Pericardium fibroblast (primary cell): Measurements from ENCODE around the gene KRTAP10-12. TPM values are rescaled to one million over a fixed set of nuclear protein-coding genes. Genes with fewer than 3 reads are reported as not detected.

Experiments
- total RNA-seq: library from RNA; depleted of rRNA; stranded (reverse); fragments of >200 nt; gene quantifications from 2 replicates; pipeline ENCODE4 v1.2.3, GENCODE V29; 2015

The KRTAP10-12 gene
- total RNA-seq: not detected in 2 replicates

GRCh38 chr21:44697172-44697810, at the start of gene KRTAP10-12:
KRTAP10-12 (plus strand) TSS chr21:44697172; CDS start chr21:44697202, 30 bp downstream.

DNA sequence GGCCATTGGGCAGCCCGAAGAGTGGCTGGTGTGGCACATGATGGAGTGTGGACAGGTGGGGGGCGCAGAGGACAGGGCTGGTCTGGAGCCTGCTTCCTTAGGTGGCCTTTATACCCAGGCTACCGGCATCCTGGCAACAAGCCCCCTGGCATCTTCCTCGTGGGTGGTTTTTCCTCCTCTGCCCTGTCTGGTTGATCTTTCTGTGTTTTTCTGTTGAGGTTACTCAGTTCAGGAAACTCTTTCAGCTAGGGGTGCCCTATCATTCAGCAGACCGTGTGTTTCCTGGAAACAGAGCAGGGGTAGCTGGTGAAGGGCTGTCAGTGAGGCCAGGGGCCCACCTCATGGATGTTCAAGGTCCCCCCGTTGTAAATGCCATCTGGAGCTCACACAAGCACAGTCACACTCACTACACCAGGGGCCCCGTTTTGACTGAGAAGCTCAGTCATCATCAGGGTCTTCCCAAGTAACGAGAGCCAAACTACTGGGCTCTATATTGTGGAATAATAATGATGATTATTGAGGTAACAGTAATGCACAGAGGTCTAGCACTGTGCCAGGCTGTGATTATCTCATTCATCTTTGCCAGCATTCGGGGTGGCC, 42.3 kb upstream of the KRTAP10-12 start, which contains the start of gene KRTAP12-4:
Gene KRTAP12-4 (minus strand): TSS at position 84 of the 600 bp plus-strand sequence. CDS start 45 bp downstream, at position 39.

DNA sequence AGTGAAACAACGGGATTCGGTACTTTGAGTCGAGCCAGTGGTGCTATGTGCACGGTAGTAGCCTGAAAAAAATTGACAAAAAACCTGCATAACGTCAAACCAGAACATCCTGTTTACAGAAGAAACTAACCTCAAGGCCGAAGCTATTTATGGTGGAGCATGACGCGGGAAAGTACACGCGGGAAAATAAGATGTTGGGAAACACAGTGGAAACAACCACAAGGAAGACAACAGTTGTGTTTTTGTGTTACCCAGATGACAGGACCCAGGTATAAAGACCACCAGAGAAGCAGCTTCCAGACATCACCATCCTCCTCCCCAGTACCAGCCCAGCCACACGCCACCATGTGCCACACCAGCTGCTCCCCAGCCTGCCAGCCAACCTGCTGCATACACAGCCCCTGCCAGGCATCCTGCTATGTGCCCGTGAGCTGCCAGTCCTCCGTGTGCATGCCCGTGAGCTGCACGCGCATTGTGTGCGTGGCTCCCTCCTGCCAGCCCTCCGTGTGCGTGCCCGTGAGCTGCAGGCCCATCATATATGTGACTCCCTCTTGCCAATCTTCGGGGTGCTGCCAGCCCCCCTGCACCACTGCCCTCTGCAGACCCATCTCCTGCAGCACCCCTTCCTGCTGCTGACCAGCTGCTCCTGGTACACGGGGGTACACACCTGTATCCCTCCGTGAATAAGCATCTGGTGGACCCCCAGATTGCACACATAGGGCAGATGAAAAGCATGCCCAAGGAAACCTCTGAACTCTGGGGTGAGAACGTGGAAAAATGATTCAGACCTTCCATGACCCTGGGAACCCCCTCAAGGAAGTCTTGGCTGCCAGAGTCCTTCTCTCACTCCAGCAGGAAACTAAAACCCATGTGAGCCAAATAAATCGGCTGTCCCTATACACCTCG, 39.1 kb upstream of the KRTAP10-12 start, which contains the start of gene KRTAP12-3:
Gene KRTAP12-3 (plus strand): TSS at position 298 of the 906 bp plus-strand sequence. CDS start 48 bp downstream, at position 346.

GRCh38 chr21:44666401-44667320, 30.3 kb upstream of the KRTAP10-12 start, which contains the start of gene KRTAP12-2:
KRTAP12-2 (minus strand) TSS chr21:44666927; CDS start chr21:44666886, 41 bp downstream.

DNA sequence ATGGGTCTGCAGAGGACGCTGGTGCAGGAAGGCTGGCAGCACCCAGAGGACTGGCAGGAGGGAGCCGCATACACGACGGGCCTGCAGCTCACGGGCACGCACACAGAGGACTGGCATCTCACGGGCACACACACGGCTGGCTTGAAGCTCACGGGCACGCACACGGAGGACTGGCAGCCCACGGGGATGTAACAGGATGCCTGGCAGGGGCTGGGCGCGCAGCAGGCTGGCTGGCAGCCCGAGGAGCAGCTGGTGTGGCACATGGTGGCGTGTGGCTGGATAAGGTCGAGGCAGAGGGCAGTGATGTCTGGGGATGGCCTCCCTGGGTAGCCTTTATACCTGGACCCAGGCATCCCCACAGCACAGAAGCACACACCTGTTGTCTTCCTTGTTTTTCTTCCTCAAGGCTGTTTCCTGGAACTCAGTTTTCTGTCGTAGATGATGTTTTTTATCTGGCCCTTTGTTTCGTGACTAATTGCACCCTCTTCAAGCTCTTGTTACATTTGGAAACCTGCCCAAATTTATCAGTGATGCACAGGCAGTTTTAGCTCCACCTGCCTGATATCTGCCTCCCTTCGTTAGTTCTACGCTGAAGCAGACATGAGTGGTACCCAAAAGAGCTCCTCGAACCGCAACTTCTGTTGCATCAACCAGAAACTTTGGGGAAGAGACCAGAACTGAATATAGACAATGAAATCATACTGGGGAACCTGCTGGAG, 15.0 kb upstream of the KRTAP10-12 start, which contains the start of gene KRTAP12-1:
Gene KRTAP12-1 (minus strand): TSS at position 303 of the 719 bp plus-strand sequence. CDS start 40 bp downstream, at position 263.

GRCh38 chr21:44711327-44712202, 14.6 kb downstream of the KRTAP10-12 start, which contains the start of gene TSPEAR:
TSPEAR (minus strand) TSS chr21:44711572; CDS start chr21:44711514, 58 bp downstream.

Other genes starting within 250 kb of the KRTAP10-12 start
- gene LRRC3, start 241.7 kb upstream of the KRTAP10-12 start, total RNA-seq: 3.0 and 3.5 TPM in 2 replicates
- gene KRTAP10-1, start 157.0 kb upstream of the KRTAP10-12 start, total RNA-seq: not detected in 2 replicates
- not detected in 2 replicates for gene KRTAP10-2, start 145.7 kb upstream of the KRTAP10-12 start, total RNA-seq
- not detected in 2 replicates for gene KRTAP10-3, start 138.4 kb upstream of the KRTAP10-12 start, total RNA-seq
- gene KRTAP10-4, start 123.4 kb upstream of the KRTAP10-12 start, total RNA-seq: not detected in 2 replicates
- not detected in 2 replicates for gene KRTAP10-5, start 116.6 kb upstream of the KRTAP10-12 start, total RNA-seq
- not detected in 2 replicates for gene KRTAP10-6, start 104.7 kb upstream of the KRTAP10-12 start, total RNA-seq
- gene KRTAP10-7, start 96.6 kb upstream of the KRTAP10-12 start, total RNA-seq: not detected in 2 replicates
- not detected in 2 replicates for gene KRTAP10-8, start 85.1 kb upstream of the KRTAP10-12 start, total RNA-seq
- not detected in 2 replicates for gene KRTAP10-9, start 70.1 kb upstream of the KRTAP10-12 start, total RNA-seq
- gene KRTAP10-10, start 59.8 kb upstream of the KRTAP10-12 start, total RNA-seq: not detected in 2 replicates
- not detected in 2 replicates for gene KRTAP10-11, start 50.8 kb upstream of the KRTAP10-12 start, total RNA-seq
- not detected in 2 replicates for gene KRTAP12-4, start 42.5 kb upstream of the KRTAP10-12 start, total RNA-seq
- not detected in 2 replicates for gene KRTAP12-3, start 39.2 kb upstream of the KRTAP10-12 start, total RNA-seq
- not detected in 2 replicates for gene KRTAP12-2, start 30.2 kb upstream of the KRTAP10-12 start, total RNA-seq
- gene KRTAP12-1, start 15.0 kb upstream of the KRTAP10-12 start, total RNA-seq: not detected in 2 replicates
- not detected in 2 replicates for gene TSPEAR, start 14.4 kb downstream of the KRTAP10-12 start, total RNA-seq
- 35.5 and 37.3 TPM in 2 replicates for gene UBE2G2, start 104.6 kb downstream of the KRTAP10-12 start, total RNA-seq
- 54.7 and 66.2 TPM in 2 replicates for gene SUMO3, start 120.9 kb downstream of the KRTAP10-12 start, total RNA-seq
- gene PTTG1IP, start 176.5 kb downstream of the KRTAP10-12 start, total RNA-seq: 276 and 321 TPM in 2 replicates
- 0.12 and 4.3 TPM in 2 replicates for gene ITGB2, start 223.7 kb downstream of the KRTAP10-12 start, total RNA-seq
- 18.3 and 27.8 TPM in 2 replicates for gene SLX9, start 242.9 kb downstream of the KRTAP10-12 start, total RNA-seq